ENCODE measurements around the gene ZNF783.
A peak's percentile ranks its signal among the peaks of the same experiment; 100 is the strongest.

Gene ZNF783

DNA sequence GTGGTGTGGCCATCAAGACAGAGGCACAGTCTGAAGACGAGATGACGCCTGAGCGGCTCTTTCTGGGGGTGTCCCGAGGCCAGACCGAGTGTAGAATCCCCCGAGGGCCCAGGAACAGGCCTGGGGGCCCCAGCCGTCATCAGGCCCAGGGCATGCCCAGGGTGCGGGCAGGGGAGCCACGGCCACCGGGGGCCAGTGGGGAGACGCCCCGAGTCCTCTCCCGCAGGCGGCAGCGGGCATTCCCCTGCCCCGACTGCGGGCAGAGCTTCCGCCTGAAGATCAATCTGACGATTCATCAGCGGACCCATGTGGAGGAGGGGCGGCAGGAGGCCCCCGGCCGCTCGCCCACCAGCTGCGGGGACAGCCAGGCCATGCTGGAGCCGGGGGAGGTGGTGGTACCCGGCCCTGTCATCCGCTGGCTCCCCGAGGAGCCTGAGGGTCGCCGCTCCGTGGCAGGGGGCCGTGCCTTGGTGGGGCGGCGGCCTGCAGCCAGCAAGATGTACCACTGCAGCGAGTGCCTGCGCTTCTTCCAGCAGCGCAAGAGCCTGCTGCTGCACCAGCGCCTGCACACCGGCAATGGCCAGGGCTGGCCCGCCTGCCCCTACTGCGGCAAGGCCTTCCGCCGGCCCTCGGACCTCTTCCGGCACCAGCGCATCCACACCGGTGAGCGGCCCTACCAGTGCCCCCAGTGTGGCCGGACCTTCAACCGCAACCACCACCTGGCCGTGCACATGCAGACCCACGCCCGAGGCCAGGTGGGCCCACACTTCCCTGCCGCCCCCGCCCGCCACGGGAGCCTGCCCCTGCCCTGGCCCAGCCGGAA, 19.7 kb downstream of the ZNF783 start:
- no peak for DNase-seq (ENCODE audit: low read depth, low spot score)

GRCh38 chr7:149282331-149282655, 20.3 kb downstream of the ZNF783 start:
- no peak for DNase-seq (ENCODE audit: low read depth, low spot score)

DNA sequence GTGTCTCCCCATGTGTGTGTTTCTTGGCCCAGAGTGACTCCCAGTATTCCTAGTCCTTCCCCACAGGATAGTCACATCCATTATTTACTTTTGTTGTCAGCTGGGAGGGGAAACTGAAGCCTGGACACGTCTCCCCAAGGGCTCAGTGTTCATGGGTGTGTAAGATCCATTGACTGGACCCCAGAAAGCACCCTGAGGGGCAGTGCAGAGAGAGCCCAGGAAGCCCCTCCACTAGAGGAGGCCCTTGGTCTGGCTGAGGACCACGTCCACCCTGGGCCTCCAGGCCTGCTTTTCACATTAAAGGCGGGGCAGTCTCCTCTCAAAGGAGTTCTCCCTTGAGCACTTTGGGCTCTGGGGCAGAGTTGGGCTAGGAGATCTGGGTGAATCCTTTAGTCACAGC, 21.3 kb downstream of the ZNF783 start:
- DNase-seq (ENCODE audit: low read depth, low spot score), result no peak

GRCh38 chr7:149284343-149284742, 22.3 kb downstream of the ZNF783 start:
- DNase-seq (ENCODE audit: low read depth, low spot score), result no peak

DNA sequence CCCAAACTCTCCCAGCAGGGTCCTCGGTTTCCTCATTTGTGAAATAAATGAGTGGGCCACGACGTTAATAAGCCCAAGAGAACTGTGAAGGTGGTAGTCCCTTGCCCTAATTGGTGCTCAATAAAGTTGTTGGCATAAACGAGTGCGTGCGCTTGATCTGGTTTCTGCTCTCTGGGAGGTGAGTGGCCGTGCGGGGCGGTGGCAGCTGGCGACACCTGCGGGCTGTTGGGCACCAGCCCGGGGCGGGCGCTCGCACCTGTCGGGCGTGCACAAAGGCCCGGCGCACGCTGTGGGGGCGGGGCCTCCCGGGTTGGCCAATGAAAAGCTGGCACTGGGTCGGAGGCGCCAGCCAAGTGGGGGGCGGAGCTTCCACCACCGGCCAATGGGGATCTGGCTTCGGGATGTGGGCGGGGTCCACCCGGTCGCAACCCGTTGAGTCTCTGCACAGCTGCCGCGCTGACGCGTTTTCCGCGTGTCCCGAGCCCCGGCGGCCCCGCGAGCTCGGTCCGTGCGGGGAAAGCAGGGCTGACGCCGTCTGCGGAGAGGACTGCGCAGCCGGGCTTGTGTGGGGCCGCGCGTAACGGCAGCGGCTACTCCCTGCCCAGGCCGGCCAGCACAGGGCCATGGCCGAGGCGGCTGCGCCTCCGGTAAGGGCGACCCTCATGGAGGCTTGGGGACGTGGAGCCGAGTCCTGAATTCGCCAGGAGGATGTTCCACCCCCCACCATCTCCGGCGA, 23.0 kb downstream of the ZNF783 start:
- peak; percentile 96 for DNase-seq (ENCODE audit: low read depth, low spot score)

- DNase-seq (ENCODE audit: low read depth, low spot score), result peak; percentile 47
Measured at GRCh38 chr7:149285603-149286002, 23.6 kb downstream of the ZNF783 start.

- no peak for DNase-seq (ENCODE audit: low read depth, low spot score)
Measured at GRCh38 chr7:149286811-149287400, 24.9 kb downstream of the ZNF783 start.

- DNase-seq (ENCODE audit: low read depth, low spot score), result peak; percentile 56
Measured at GRCh38 chr7:149287622-149288021, 25.6 kb downstream of the ZNF783 start.

DNA sequence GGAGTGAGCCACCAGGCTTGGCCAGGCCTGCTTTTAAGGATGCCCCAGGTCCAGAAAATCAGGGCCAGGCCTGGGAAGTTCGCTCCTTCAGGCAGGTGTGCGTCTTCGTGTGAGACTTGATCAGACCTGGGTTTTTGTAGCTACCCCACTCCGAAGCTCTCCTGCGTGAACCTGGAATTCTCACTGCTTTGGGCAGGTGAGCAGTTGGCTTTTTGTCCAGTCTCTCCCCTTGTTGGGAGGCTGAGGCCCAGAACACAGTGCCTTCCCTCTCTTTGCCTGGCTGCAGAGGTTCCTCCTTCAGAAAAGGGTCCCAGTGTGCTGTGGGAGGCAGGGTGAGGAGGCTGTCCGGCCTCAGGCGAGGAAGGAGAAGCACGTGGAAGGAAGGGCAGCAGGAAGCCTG, 27.3 kb downstream of the ZNF783 start:
- no peak for DNase-seq (ENCODE audit: low read depth, low spot score)

- no peak for DNase-seq (ENCODE audit: low read depth, low spot score)
Measured at GRCh38 chr7:149289856-149290255, 27.9 kb downstream of the ZNF783 start.

GRCh38 chr7:149291036-149291780, 29.2 kb downstream of the ZNF783 start:
- no peak for DNase-seq (ENCODE audit: low read depth, low spot score)

DNA sequence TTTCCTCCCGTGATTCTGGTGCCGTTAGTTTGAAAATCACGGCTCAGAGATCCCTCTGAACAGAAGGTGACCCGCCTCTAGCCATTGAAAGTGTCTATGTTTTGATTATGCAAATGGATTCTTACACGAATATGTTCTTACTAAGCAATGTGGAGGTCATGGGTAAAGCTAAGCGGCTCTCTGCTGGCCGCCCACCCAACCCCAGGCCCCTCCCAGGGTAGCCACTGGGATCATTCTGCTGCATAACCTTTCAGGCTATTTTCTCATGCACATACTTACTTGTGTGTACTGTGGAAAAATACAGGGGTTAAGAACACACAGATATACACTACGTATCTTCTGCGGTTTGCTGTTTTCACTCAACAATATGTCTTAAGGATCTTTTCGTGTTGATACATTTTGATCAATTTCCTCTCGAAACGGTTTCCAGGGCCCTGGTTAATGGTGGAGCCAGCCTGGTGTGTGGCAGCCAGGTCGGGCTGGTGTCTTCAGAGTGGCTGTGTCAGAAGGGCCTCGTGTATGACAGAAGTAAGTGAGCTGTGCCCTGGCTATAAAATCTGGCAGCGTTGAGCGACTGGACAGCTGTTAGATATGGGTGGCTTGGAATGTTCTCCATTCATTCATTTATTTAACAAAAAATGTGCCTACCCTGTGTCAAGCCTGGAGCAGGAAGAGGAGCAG, 29.9 kb downstream of the ZNF783 start:
- DNase-seq (ENCODE audit: low read depth, low spot score), result no peak

DNA sequence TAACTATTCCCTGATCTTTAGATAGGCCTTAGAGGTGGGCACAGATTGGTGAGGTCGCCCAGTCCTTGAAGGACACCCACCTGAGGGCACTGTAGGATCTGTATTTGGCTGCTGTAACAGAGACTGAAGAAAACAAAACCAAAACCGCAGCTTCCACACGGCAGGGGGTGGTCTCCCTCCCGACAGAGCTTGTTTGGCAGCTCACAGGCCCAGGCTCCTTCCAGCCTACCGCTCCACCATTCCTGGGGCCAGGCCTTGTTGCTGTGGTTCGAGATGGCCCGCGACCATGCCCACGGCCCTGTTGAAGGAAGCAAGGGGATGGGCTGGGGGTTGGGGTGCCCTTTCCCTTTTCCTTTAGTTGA, 30.4 kb downstream of the ZNF783 start:
- peak; percentile 65 for DNase-seq (ENCODE audit: low read depth, low spot score)

DNA sequence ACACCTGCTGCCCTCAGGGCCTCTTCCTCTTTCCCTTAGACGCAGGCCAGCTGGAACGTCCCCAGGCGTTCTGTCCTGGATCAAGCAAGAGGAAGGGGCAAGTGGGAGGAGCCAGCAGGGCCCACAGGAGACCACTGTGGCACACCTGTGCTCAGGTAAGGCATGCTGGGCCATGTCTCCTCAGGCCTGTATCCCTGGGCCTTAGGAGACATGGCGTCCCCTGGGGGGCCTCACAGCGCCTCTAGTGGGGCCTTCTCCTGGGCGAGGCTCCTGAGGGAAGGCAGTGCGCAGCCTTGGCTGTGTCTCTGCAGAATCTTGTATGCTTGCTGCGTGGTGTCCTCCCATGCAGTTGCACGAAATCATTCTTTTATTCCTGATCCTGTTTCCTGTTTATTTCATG, 31.3 kb downstream of the ZNF783 start:
- DNase-seq (ENCODE audit: low read depth, low spot score), result no peak

DNA sequence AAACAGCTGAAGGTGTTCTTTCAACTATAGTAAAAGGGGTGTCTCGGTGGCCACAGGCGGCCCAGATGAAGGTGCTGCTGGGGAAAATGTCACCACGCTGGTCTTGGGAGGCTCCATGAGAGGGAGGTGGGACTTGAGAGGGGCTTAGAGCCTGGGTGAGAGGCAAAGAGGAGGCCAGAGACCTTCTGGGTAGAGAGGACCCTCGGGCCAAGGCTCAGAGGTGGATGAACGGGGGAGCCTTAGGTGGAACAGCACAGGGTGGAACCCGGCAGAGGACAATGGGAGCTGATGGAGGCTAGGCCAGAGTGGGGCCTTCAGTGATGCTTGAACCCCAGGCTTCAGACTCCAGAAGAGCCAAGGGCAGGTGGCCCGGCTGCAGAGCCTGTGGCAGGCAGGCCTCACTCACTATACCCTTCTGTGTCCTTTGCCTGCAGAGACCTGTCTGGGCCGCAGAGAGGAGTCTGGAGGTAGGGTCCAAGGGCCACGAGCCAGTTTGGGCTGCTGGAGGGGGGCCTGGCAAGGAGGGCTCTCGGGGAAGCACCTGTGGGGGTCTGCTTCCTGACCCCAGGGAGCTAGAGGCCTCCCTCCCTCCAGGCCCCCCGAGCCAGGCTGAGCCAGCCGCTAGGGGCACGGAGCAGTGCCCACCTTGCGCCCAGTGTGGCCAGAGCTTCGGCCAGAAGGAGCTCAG, 32.1 kb downstream of the ZNF783 start:
- DNase-seq (ENCODE audit: low read depth, low spot score), result no peak

GRCh38 chr7:149294634-149295480, 32.9 kb downstream of the ZNF783 start:
- no peak for DNase-seq (ENCODE audit: low read depth, low spot score)

GRCh38 chr7:149295481-149295850, 33.5 kb downstream of the ZNF783 start:
- DNase-seq (ENCODE audit: low read depth, low spot score), result no peak

DNA sequence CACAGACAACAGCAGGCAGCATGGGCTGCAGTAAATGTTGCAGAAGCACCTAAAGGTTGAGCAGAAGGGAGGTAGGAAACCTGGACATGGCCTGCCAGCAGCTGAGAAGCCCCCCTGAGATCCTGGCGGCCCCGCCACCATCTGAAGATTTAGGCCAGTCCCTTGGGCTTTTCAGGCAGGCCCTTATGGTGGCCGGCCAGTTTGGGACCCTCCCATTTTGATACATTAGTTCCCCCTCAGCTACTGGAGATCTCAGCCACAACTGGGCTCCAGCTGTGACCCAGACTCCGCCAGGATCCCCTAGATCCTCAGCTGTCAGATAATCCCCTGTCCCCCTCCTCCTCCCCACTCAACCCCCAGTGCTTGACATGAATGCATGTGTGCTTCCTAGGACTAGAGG, 34.4 kb downstream of the ZNF783 start:
- DNase-seq (ENCODE audit: low read depth, low spot score), result no peak

- DNase-seq (ENCODE audit: low read depth, low spot score), result no peak
Measured at GRCh38 chr7:149297034-149297755, 35.2 kb downstream of the ZNF783 start.
